CD4-positive, alpha-beta T cell (primary cell): ENCODE measurements around the gene MKI67. TPM values are rescaled to one million over a fixed set of nuclear protein-coding genes. Genes with fewer than 3 reads are reported as not detected.

ENCODE experiments used
- ATAC-seq: fragments of 200-7000 bp; cut with Tn5 transposase; one replicate; pipeline ENCODE4 v1.10.0; 2022; ENCODE audit warnings: mild to moderate bottlenecking; ENCODE audit not compliant: poor library complexity
- CTCF ChIA-PET: fragments of 350-600 bp; sonication (Branson Sonifier 250); formaldehyde crosslinking; loops from one replicate; lab custom pipeline; 2021; ENCODE audit warnings: antibody characterized with exemption, inconsistent platforms; lab: Charles Lee
- POLR2A ChIA-PET: fragments of 350-600 bp; sonication (Branson Sonifier 250); formaldehyde crosslinking; loops from one replicate; lab custom pipeline; 2021; ENCODE audit warnings: antibody characterized with exemption, inconsistent platforms; lab: Charles Lee
- DNase-seq, 14 experiments: peaks; one replicate each; pipeline ENCODE4 v3.0.0-alpha.2; 2013 to 2020; ENCODE audit warnings: mixed read lengths in 2 of 14
- H3K27ac ChIP-seq, 2 donors: one replicate each; pipeline versions ENCODE4 v1.5.1 to v1.7.0; 2013; ENCODE audit warnings: low read length in 2 of 2, low read depth in 1 of 2, mild to moderate bottlenecking in 1 of 2
- H3K27me3 ChIP-seq, 2 experiments: 1 replicate in 1 of 2; 2 replicates in 1 of 2; pipeline versions ENCODE4 v1.6.1 to v1.7.0; 2013; ENCODE audit warnings: low read length in 2 of 2, control low read depth in 1 of 2, mild to moderate bottlenecking in 1 of 2, moderate library complexity in 1 of 2; ENCODE audit not compliant: insufficient read depth in 2 of 2, control insufficient read depth in 1 of 2
- H3K36me3 ChIP-seq: one replicate; pipeline ENCODE4 v1.6.1; 2013; ENCODE audit warnings: low read length, control low read depth; ENCODE audit not compliant: insufficient read depth
- H3K4me1 ChIP-seq: one replicate; pipeline ENCODE4 v1.6.1; 2013; ENCODE audit warnings: low read length, control low read depth; ENCODE audit not compliant: insufficient read depth
- H3K4me3 ChIP-seq: one replicate; pipeline ENCODE4 v1.5.1; 2013; ENCODE audit warnings: mild to moderate bottlenecking, low read length, moderate library complexity
- H3K9me3 ChIP-seq, 2 experiments: 1 replicate in 1 of 2; 2 replicates in 1 of 2; pipeline versions ENCODE4 v1.6.1 to v1.7.0; 2013; ENCODE audit warnings: low read length in 2 of 2, mild to moderate bottlenecking in 2 of 2, control low read depth in 1 of 2, moderate library complexity in 1 of 2; ENCODE audit not compliant: control insufficient read depth in 1 of 2, insufficient read depth in 1 of 2
- H3K27ac Mint-ChIP-seq: one replicate; pipeline ENCODE4 v1.8.0; 2020; ENCODE audit warnings: mixed read lengths
- H3K27me3 Mint-ChIP-seq: one replicate; pipeline ENCODE4 v1.8.0; 2021; ENCODE audit warnings: mixed read lengths
- H3K36me3 Mint-ChIP-seq: one replicate; pipeline ENCODE4 v1.8.0; 2021; ENCODE audit warnings: low read depth, mixed read lengths
- H3K4me1 Mint-ChIP-seq: one replicate; pipeline ENCODE4 v1.8.0; 2021; ENCODE audit warnings: low read depth, mixed read lengths
- H3K4me3 Mint-ChIP-seq: one replicate; pipeline ENCODE4 v1.8.0; 2020; ENCODE audit warnings: mild to moderate bottlenecking, mixed read lengths
- H3K9me3 Mint-ChIP-seq: one replicate; pipeline ENCODE4 v1.8.0; 2020; ENCODE audit warnings: mixed read lengths
- CTCF ChIP-seq: fragments of 200-600 bp; IDR thresholded peaks from one replicate; pipeline ENCODE4 v1.8.0; 2022; ENCODE audit warnings: antibody characterized with exemption, mild to moderate bottlenecking
- intact Hi-C, 2 experiments: fragments of 100-400 bp; cut with DNase I in 1 of 2; cut with micrococcal nuclease in 1 of 2; formaldehyde crosslinking; loops; one replicate each; pipeline versions ENCODE4 v1.15.1 to v1.9.0; 2023 to 2025; cut with DNase I, micrococcal nuclease
- total RNA-seq, 174 experiments: library from RNA in 2 of 174; stranded (reverse) in 2 of 174; gene quantifications; one replicate each; pipeline ENCODE4 v1.2.3 and lab custom pipeline; 2021 to 2026

The MKI67 gene
- total RNA-seq, 2 experiments from 2014 or later = 0.92 to 1.2 TPM

- CTCF ChIA-PET = no interaction called here
- no peak for TF ChIP-seq CTCF
- H3K4me1 Mint-ChIP-seq = no peaks in the 10 kb centered on the region
Observed at GRCh38 chr10:128113026-128113425, 13.2 kb downstream of the MKI67 start.

GRCh38 chr10:128111696-128112095, 14.5 kb downstream of the MKI67 start:
- Mint-ChIP-seq H3K9me3 (no peaks in the 10 kb centered on the region), H3K36me3 (no peaks in the 10 kb centered on the region), H3K27ac (no peak overlapping the region), H3K4me1 (no peaks in the 10 kb centered on the region), H3K27me3 (no peaks in the 10 kb centered on the region), H3K4me3 (no peak overlapping the region)
- Histone ChIP-seq H3K4me3 (no peak overlapping the region), H3K27ac (no peak overlapping the region), H3K9me3 (no peaks in the 10 kb centered on the region), H3K36me3 (no peaks in the 10 kb centered on the region), H3K27me3 (no peaks in the 10 kb centered on the region), H3K4me1 (no peaks in the 10 kb centered on the region)
- ATAC-seq (no peak), DNase-seq (no peak)
- TF ChIP-seq CTCF = no peak
- POLR2A ChIA-PET = no interaction called here
- CTCF ChIA-PET = interaction anchor here (1.2 kb wide), 1 partner anchor 33 kb away, joined by 3 read pairs; no protein-coding TSS in a partner anchor
- intact Hi-C loops = no loop called here

More at GRCh38 chr10:128113026-128113425, 13.2 kb downstream of the MKI67 start:
- H3K36me3 ChIP-seq = no peaks in the 10 kb centered on the region
- H3K27me3 ChIP-seq = no peaks in the 10 kb centered on the region
- Mint-ChIP-seq H3K27me3 (no peaks in the 10 kb centered on the region), H3K9me3 (no peaks in the 10 kb centered on the region), H3K4me3 (no peak overlapping the region), H3K36me3 (no peaks in the 10 kb centered on the region), H3K27ac (no peak overlapping the region)
- intact Hi-C loops = no loop called here
- DNase-seq = no peak
- H3K27ac ChIP-seq = no peak overlapping the region
- no peak for ATAC-seq
- POLR2A ChIA-PET = no interaction called here
- no peak overlapping the region for H3K4me3 ChIP-seq
- no peaks in the 10 kb centered on the region for H3K4me1 ChIP-seq
- no peaks in the 10 kb centered on the region for H3K9me3 ChIP-seq

GRCh38 chr10:128110339-128110738, 15.9 kb downstream of the MKI67 start:
- Mint-ChIP-seq H3K27me3 (no peaks in the 10 kb centered on the region), H3K4me3 (no peak overlapping the region), H3K9me3 (no peaks in the 10 kb centered on the region), H3K36me3 (no peaks in the 10 kb centered on the region), H3K27ac (no peak overlapping the region), H3K4me1 (no peaks in the 10 kb centered on the region)
- H3K4me3 ChIP-seq = no peak overlapping the region
- H3K9me3 ChIP-seq = no peaks in the 10 kb centered on the region
- H3K36me3 ChIP-seq = no peaks in the 10 kb centered on the region
- no peak for TF ChIP-seq CTCF
- ATAC-seq = no peak
- ChIA-PET POLR2A (no interaction called here), CTCF (interaction anchor here (1.2 kb wide), 1 partner anchor 32 kb away, joined by 3 read pairs; no protein-coding TSS in a partner anchor)
- intact Hi-C loops = no loop called here
- no peaks in the 10 kb centered on the region for H3K4me1 ChIP-seq
- H3K27ac ChIP-seq = no peak overlapping the region
- H3K27me3 ChIP-seq = no peaks in the 10 kb centered on the region
- no peak for DNase-seq
